Testis (tissue), 3 donors: ENCODE results near the gene SHC2. TPM values are rescaled to one million over a fixed set of nuclear protein-coding genes. Genes with fewer than 3 reads are reported as not detected.

ENCODE experiments used
- DNase-seq: peaks from one replicate; pipeline ENCODE4 v3.0.0-alpha.2; 2019
- H3K27ac ChIP-seq, 2 donors: fragments of 200-600 bp; sonication (generic); one replicate each; pipeline ENCODE4 v1.5.1; 2019
- H3K27me3 ChIP-seq: fragments of 200-600 bp; sonication (generic); one replicate; pipeline ENCODE4 v1.5.1; 2019
- H3K36me3 ChIP-seq: fragments of 200-600 bp; sonication (generic); one replicate; pipeline ENCODE4 v1.5.1; 2017; ENCODE audit warnings: low read depth; ENCODE audit errors: missing control alignments
- H3K4me1 ChIP-seq: fragments of 200-600 bp; sonication (generic); one replicate; pipeline ENCODE4 v1.5.1; 2019
- H3K4me3 ChIP-seq, 2 donors: fragments of 200-600 bp; sonication (generic); one replicate each; pipeline ENCODE4 v1.5.1; 2017 to 2019
- H3K9me3 ChIP-seq: fragments of 200-600 bp; sonication (generic); one replicate; pipeline ENCODE4 v1.5.1; 2017
- CTCF ChIP-seq, 3 experiments: fragments of 450-650 bp in 2 of 3; fragments of 200-600 bp in 1 of 3; sonication (generic) in 1 of 3; IDR thresholded peaks; one replicate each; pipeline ENCODE4 v1.5.1; 2016 to 2019; ENCODE audit warnings: antibody characterized with exemption in 3 of 3, mild to moderate bottlenecking in 2 of 3, moderate library complexity in 1 of 3
- POLR2A ChIP-seq: fragments of 450-650 bp; IDR thresholded peaks from one replicate; pipeline ENCODE4 v1.6.1; 2017; ENCODE audit warnings: antibody characterized with exemption, mild to moderate bottlenecking, moderate library complexity
- WGBS, 2 donors: methylation state at CpG; one replicate each; pipeline ENCODE4 v1.1.5; 2018; 5-methylcytosine and 5-hydroxymethylcytosine counted together
- intact Hi-C: fragments of 100-400 bp; cut with DNase I; formaldehyde crosslinking; loops from one replicate; pipeline ENCODE4 v1.15.1; 2023; ENCODE audit warnings: low total_unique reads
- polyA plus RNA-seq: library from polyadenylated mRNA; stranded (reverse); fragments of 350-450 nt; fragmentation: Illumina TruSeq; extraction: RNeasy Lipid Tissue Mini Kit (QIAGEN cat#74804); gene quantifications from one replicate; pipeline ENCODE4 v1.2.3, GENCODE V29; 2014; ENCODE audit warnings: low read depth, low replicate concordance; ENCODE audit not compliant: insufficient read depth
- total RNA-seq, 2 donors: library from RNA; depleted of rRNA; stranded (reverse); fragments of >200 nt; gene quantifications; one replicate each; pipeline ENCODE4 v1.2.3, GENCODE V29; 2016

Gene SHC2
- total and polyA plus RNA-seq, 3 donors from 2014 or later: 26.7 to 67.3 (median 57.8) TPM

GRCh38 chr19:495402-496111 is 34.7 kb upstream of the SHC2 start:
- Histone ChIP-seq H3K36me3 (no peaks in the 10 kb centered on the region), H3K9me3 (no peaks in the 10 kb centered on the region), H3K27me3 (no peaks in the 10 kb centered on the region), H3K4me3 (no peak overlapping the region), H3K4me1 (peaks cover 12% of the 10 kb centered on the region), H3K27ac (no peak overlapping the region)
- intact Hi-C loops: no loop called here
- WGBS, 2 donors: 10 to 29% methylated on average over 13 to 32 of the region's 32 CpGs
- no peak for DNase-seq
- peak; percentile 20 to 78 (median 74) for TF ChIP-seq CTCF (IDR thresholded peaks at IDR 0.05)
- no peak for TF ChIP-seq POLR2A

DNA sequence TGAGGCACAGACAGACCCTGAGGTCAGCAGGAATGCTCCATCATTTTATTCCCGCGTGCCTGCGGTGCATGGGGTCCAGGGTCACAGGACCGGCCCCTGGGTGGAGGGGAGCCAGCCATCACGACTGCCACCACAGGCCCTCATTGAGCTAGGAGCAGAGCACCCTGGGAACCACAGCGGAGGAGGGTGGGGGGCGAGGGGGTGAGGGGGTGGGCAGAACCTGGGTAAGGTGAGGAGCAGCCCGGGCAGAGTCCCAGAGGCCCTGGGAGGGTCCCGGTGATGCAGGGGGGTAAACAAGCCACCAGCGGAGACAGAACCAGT is 34.2 kb upstream of the SHC2 start:
- H3K27me3 ChIP-seq: no peaks in the 10 kb centered on the region

DNA sequence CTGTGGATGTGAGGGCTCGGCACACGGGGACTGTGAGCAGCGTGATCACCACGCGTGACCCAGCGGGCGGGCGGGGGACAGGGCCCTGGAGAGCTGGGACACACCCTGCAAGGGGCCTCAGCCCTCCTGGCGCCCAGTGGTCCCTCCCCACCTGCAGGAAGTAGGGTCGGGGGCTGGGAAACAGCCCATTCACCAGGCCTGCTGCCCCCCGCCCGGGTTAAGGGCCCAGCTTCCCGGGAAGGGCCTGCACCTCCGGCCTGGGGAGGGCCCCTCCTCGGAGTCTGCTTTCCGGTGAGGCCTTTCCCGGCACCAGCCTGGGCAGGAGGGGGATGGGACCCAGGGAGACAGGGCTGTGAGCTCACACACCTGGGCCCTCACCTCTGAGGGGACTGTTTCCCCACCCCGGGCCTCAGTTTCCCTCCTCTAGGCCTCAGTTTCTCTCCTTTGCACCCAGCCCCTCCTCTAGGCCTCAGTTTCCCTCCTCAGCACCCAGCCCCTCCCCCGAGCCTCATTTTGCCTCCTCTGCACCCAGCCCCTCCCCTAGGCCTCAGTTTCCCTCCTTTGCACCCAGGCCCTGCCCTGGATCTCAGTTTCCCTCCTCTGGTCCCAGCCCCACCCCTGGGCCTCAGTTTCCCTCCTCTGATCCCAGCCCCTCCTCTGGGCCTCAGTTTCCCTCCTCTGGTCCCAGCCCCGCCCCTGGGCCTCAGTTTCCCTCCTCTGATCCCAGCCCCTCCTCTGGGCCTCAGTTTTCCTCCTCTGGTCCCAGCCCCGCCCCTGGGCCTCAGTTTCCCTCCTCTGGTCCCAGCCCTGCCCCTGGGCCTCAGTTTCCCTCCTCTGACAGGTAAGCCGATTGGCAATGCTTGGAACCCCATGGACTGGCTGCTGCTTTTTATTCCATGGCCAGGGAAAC is 33.6 kb upstream of the SHC2 start:
- H3K4me3 ChIP-seq: no peak overlapping the region
- H3K27ac ChIP-seq: no peak overlapping the region
- H3K27me3 ChIP-seq: no peaks in the 10 kb centered on the region
- H3K9me3 ChIP-seq: no peaks in the 10 kb centered on the region
- intact Hi-C loops: no loop called here
- TF ChIP-seq POLR2A (no peak), CTCF (IDR thresholded peaks at IDR 0.05) (no peak)
- no peaks in the 10 kb centered on the region for H3K36me3 ChIP-seq
- DNase-seq: no peak
- WGBS, 2 donors: 55 to 65% methylated on average over 6 to 21 of the region's 22 CpGs
- H3K4me1 ChIP-seq: peaks cover 15% of the 10 kb centered on the region

More for the DNA sequence above, 34.2 kb upstream of the SHC2 start:
- Histone ChIP-seq H3K36me3 (no peaks in the 10 kb centered on the region), H3K9me3 (no peaks in the 10 kb centered on the region), H3K27ac (no peak overlapping the region), H3K4me1 (peaks cover 12% of the 10 kb centered on the region), H3K4me3 (no peak overlapping the region)
- no peak for DNase-seq
- no peak for TF ChIP-seq CTCF (IDR thresholded peaks at IDR 0.05)
- TF ChIP-seq POLR2A: no peak
- intact Hi-C loops: no loop called here
- 53 to 54% methylated on average over 5 to 10 of the region's 10 CpGs for WGBS, 2 donors

GRCh38 chr19:493391-494170 is 32.7 kb upstream of the SHC2 start:
- H3K27ac ChIP-seq: no peak overlapping the region
- H3K27me3 ChIP-seq: no peaks in the 10 kb centered on the region
- no peak for TF ChIP-seq CTCF (IDR thresholded peaks at IDR 0.05)
- TF ChIP-seq POLR2A: no peak
- H3K9me3 ChIP-seq: no peaks in the 10 kb centered on the region
- H3K36me3 ChIP-seq: no peaks in the 10 kb centered on the region
- intact Hi-C loops: no loop called here
- peaks cover 17% of the 10 kb centered on the region for H3K4me1 ChIP-seq
- H3K4me3 ChIP-seq: no peak overlapping the region
- WGBS, 2 donors: 65 to 79% methylated on average over 18 to 23 of the region's 23 CpGs
- no peak for DNase-seq
